Activated B cell treated with CpG ODN at 0.5 μM for 24 hours (primary cell): ENCODE data around the gene CFP. TPM values are rescaled to one million over a fixed set of nuclear protein-coding genes. Genes with fewer than 3 reads are reported as not detected.

Experiments used
- ATAC-seq: fragments of 200-7000 bp; cut with Tn5 transposase; one replicate; pipeline ENCODE4 v1.10.0; 2021; ENCODE audit warnings: low read depth, mild to moderate bottlenecking, moderate library complexity
- CTCF ChIA-PET: fragments of 350-600 bp; sonication (Branson Sonifier 250); formaldehyde crosslinking; loops from one replicate; lab custom pipeline; 2021; ENCODE audit warnings: antibody characterized with exemption; lab: Charles Lee
- POLR2A ChIA-PET: fragments of 350-600 bp; sonication (Branson Sonifier 250); formaldehyde crosslinking; loops from one replicate; lab custom pipeline; 2021; ENCODE audit warnings: antibody characterized with exemption; lab: Charles Lee
- DNase-seq: peaks from one replicate; pipeline ENCODE4 v3.0.0; 2022
- H3K27ac Mint-ChIP-seq: one replicate; pipeline ENCODE4 v1.8.0; 2020; ENCODE audit warnings: mixed read lengths
- H3K27me3 Mint-ChIP-seq: one replicate; pipeline ENCODE4 v1.8.0; 2021; ENCODE audit warnings: mixed read lengths
- H3K36me3 Mint-ChIP-seq: one replicate; pipeline ENCODE4 v1.8.0; 2021; ENCODE audit warnings: low read depth, mixed read lengths
- H3K4me1 Mint-ChIP-seq: one replicate; pipeline ENCODE4 v1.8.0; 2021; ENCODE audit warnings: mixed read lengths
- H3K4me3 Mint-ChIP-seq: one replicate; pipeline ENCODE4 v1.8.0; 2020; ENCODE audit warnings: mild to moderate bottlenecking, mixed read lengths
- H3K9me3 Mint-ChIP-seq: one replicate; pipeline ENCODE4 v1.8.0; 2020; ENCODE audit warnings: mixed read lengths
- CTCF ChIP-seq: fragments of 200-600 bp; IDR thresholded peaks from one replicate; pipeline ENCODE4 v1.8.0; 2022; ENCODE audit warnings: antibody characterized with exemption, mild to moderate bottlenecking
- intact Hi-C: fragments of 100-400 bp; cut with micrococcal nuclease; formaldehyde crosslinking; loops from one replicate; pipeline ENCODE4 v1.15.1; 2024
- total RNA-seq: library from RNA; stranded (reverse); gene quantifications from 2 replicates; pipeline ENCODE4 v1.2.3, GENCODE V29; 2022

CFP gene
- total RNA-seq, 1 donor from 2014 or later: 0.91 TPM

- ChIA-PET POLR2A (no interaction called here), CTCF (no interaction called here)
- DNase-seq: no peak
- Mint-ChIP-seq H3K9me3 (no peaks in the 10 kb centered on the region), H3K36me3 (peaks cover 42% of the 10 kb centered on the region), H3K4me3 (peak overlapping the region; percentile 24), H3K27ac (no peak overlapping the region), H3K4me1 (peaks cover 29% of the 10 kb centered on the region), H3K27me3 (no peaks in the 10 kb centered on the region)
- intact Hi-C loops: no loop called here
- no peak for ATAC-seq
- no peak for TF ChIP-seq CTCF
Measured at GRCh38 chrX:47648376-47648775, 18.6 kb upstream of the CFP start.

- ChIA-PET CTCF (no interaction called here), POLR2A (no interaction called here)
- ATAC-seq: no peak
- DNase-seq: no peak
- intact Hi-C loops: no loop called here
- no peaks in the 10 kb centered on the region for H3K27me3 Mint-ChIP-seq
- H3K4me1 Mint-ChIP-seq: peaks cover 29% of the 10 kb centered on the region
- no peaks in the 10 kb centered on the region for H3K9me3 Mint-ChIP-seq
- no peak overlapping the region for H3K27ac Mint-ChIP-seq
- peaks cover 28% of the 10 kb centered on the region for H3K36me3 Mint-ChIP-seq
- no peak overlapping the region for H3K4me3 Mint-ChIP-seq
- TF ChIP-seq CTCF: no peak
Measured at GRCh38 chrX:47646636-47647035, 16.9 kb upstream of the CFP start.

- Mint-ChIP-seq H3K9me3 (no peaks in the 10 kb centered on the region), H3K36me3 (peaks cover 32% of the 10 kb centered on the region), H3K27me3 (no peaks in the 10 kb centered on the region), H3K4me3 (no peak overlapping the region), H3K4me1 (peaks cover 22% of the 10 kb centered on the region), H3K27ac (no peak overlapping the region)
- ATAC-seq (no peak), DNase-seq (no peak)
- TF ChIP-seq CTCF: no peak
- intact Hi-C loops: no loop called here
- ChIA-PET CTCF (no interaction called here), POLR2A (no interaction called here)
Measured at GRCh38 chrX:47645530-47645929, 15.8 kb upstream of the CFP start.

GRCh38 chrX:47644557-47645091 lies 14.9 kb upstream of the CFP start:
- ChIA-PET CTCF (interaction anchor here (1.4 kb wide), 1 partner anchor 147 kb away, joined by 3 read pairs; no protein-coding TSS in a partner anchor), POLR2A (no interaction called here)
- intact Hi-C loops: no loop called here
- Mint-ChIP-seq H3K27me3 (no peaks in the 10 kb centered on the region), H3K9me3 (no peaks in the 10 kb centered on the region), H3K4me3 (no peak overlapping the region), H3K36me3 (peaks cover 39% of the 10 kb centered on the region), H3K27ac (no peak overlapping the region), H3K4me1 (peaks cover 20% of the 10 kb centered on the region)
- no peak for DNase-seq
- TF ChIP-seq CTCF: no peak
- ATAC-seq: no peak

- POLR2A ChIA-PET: no interaction called here
- ATAC-seq (no peak), DNase-seq (no peak)
- no peak overlapping the region for H3K4me3 Mint-ChIP-seq
- no peaks in the 10 kb centered on the region for H3K9me3 Mint-ChIP-seq
- no peak for TF ChIP-seq CTCF
- no peaks in the 10 kb centered on the region for H3K27me3 Mint-ChIP-seq
- peaks cover 45% of the 10 kb centered on the region for H3K36me3 Mint-ChIP-seq
- intact Hi-C loops: no loop called here
- CTCF ChIA-PET: interaction anchor here (1.4 kb wide), 1 partner anchor 147 kb away, joined by 3 read pairs; no protein-coding TSS in a partner anchor
- H3K27ac Mint-ChIP-seq: no peak overlapping the region
- peaks cover 13% of the 10 kb centered on the region for H3K4me1 Mint-ChIP-seq
Measured at GRCh38 chrX:47643926-47644325, 14.2 kb upstream of the CFP start.
